ENCODE data around the gene PLEK. TPM values are rescaled to one million over a fixed set of nuclear protein-coding genes. Genes with fewer than 3 reads are reported as not detected.

The PLEK gene
- total RNA-seq, 4 donors from 2014 or later: 3.4 to 12.0 (median 7.9) TPM

DNA sequence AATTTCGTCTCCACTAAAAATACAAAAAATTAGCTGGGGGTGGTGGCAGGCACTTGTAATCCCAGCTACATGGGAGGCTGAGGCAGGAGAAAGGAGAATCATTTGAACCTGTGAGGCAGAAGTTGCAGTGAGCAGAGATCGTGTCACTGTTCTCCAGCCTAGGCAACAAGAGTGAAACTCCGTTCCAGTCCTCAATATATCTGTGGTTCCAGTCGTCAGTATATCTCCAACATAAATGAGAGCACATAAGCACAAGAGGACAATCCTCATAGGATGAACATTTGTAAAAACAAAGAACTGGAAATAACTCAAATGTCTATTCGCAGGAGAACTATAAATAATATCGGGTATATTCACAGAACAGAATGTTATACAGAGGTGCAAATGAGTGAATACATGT, 13.1 kb upstream of the PLEK start:
- TF ChIP-seq POLR2A (IDR thresholded peaks at IDR 0.05) (no peak), CTCF (IDR thresholded peaks at IDR 0.05) (no peak)
- WGBS, 2 donors: 86 to 90% methylated on average over 6 of the region's 6 CpGs
- DNase-seq: no peak
- Histone ChIP-seq H3K4me3 (replicated peaks in 1 of 3) (no peak overlapping the region), H3K27ac (no peak overlapping the region), H3K36me3 (no peaks in the 10 kb centered on the region), H3K27me3 (no peaks in the 10 kb centered on the region), H3K4me1 (no peaks in the 10 kb centered on the region), H3K9me3 (no peaks in the 10 kb centered on the region)
- intact Hi-C loops (cut with DNase I): no loop called here

DNA sequence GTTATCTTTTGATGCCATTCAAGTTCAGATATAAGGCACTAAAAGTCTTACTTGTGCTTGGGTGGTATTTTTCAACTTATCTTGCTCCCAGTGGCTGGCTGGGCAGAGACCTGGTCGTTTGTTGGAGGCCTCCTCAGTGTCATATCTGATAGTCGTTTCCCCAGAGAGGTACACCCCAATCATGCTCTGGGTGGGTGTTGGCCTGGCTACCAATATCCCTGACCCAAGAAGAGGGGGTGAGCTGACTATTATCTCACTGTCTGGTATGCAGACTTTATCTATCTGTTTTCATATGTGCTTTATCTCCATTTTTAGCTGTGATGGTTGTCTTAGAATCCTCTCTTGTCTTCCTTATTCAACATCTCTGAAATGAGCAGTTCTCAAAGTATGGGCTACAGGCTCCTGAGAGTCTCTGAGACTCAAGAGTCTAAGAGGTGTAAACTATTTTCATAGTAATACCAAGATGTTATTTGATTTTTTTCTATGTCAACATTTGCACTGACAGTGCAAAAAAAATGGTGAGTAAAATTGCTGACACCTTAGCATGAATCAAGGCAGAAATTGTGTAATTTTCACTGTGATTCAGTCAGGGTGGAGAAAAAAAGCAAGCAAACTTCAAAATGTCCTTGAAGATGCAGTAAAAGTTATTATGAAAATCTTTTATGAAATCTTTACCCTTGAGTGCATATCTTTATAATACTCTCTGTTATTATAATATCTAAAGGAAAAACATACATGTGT, 12.3 kb upstream of the PLEK start:
- H3K4me3 ChIP-seq (replicated peaks in 1 of 3): no peak overlapping the region
- H3K27ac ChIP-seq: no peak overlapping the region
- intact Hi-C loops (cut with DNase I): no loop called here
- H3K9me3 ChIP-seq: no peaks in the 10 kb centered on the region
- H3K36me3 ChIP-seq: no peaks in the 10 kb centered on the region
- WGBS, 2 donors: 53 to 57% methylated on average over 2 of the region's 2 CpGs
- no peaks in the 10 kb centered on the region for H3K27me3 ChIP-seq
- TF ChIP-seq POLR2A (IDR thresholded peaks at IDR 0.05) (no peak), CTCF (IDR thresholded peaks at IDR 0.05) (no peak)
- no peaks in the 10 kb centered on the region for H3K4me1 ChIP-seq
- DNase-seq: no peak

GRCh38 chr2:68356599-68357239, 8.4 kb upstream of the PLEK start:
- no peaks in the 10 kb centered on the region for H3K9me3 ChIP-seq
- H3K27me3 ChIP-seq: no peaks in the 10 kb centered on the region
- no peaks in the 10 kb centered on the region for H3K36me3 ChIP-seq
- H3K27ac ChIP-seq: no peak overlapping the region
- 94 to 99% methylated on average over 3 to 4 of the region's 4 CpGs for WGBS, 2 donors
- no peak overlapping the region for H3K4me3 ChIP-seq (replicated peaks in 1 of 3)
- intact Hi-C loops (cut with DNase I): no loop called here
- no peaks in the 10 kb centered on the region for H3K4me1 ChIP-seq
- no peak for DNase-seq
- TF ChIP-seq CTCF (IDR thresholded peaks at IDR 0.05): no peak
- no peak for TF ChIP-seq POLR2A (IDR thresholded peaks at IDR 0.05)

DNA sequence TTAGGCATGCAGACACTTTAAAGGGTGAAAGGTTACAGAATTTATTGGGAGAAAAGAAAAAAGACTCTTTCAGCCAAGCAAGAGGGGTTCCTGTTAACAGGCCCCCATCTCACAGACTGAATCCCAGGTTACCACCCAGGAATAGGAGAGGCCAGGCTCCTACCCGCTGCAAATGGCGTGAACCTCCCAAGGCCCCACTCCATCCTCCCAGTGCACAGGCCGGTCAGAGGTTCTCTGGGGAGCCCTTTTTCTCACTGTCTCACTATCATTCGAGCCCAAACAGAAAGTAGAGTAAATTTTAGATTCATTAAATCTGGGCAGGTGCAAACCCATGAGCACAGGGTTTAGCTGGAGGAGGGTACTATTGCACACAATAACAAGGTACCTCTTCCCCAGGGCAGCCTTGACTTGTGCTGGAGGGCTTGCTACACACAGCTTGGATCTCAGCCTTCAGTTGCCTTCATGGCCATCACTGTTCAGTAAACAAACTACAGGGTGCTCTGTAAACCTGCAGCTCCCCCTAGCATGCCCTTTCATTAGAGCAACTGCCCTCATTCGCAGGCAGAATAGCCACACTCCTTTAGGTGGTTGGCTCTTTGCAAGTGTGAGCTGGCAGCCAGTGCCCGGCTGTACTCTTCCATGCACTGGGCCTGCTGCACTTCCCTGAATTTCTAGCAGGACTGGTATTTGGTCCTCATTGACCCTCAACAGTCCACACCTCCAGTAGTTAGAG, 7.3 kb upstream of the PLEK start:
- no peaks in the 10 kb centered on the region for H3K36me3 ChIP-seq
- DNase-seq: no peak
- H3K4me1 ChIP-seq: no peaks in the 10 kb centered on the region
- WGBS, 2 donors: 70 to 73% methylated on average over 6 of the region's 6 CpGs
- no peaks in the 10 kb centered on the region for H3K27me3 ChIP-seq
- no peaks in the 10 kb centered on the region for H3K9me3 ChIP-seq
- intact Hi-C loops (cut with DNase I): no loop called here
- H3K4me3 ChIP-seq (replicated peaks in 1 of 3): no peak overlapping the region
- no peak for TF ChIP-seq POLR2A (IDR thresholded peaks at IDR 0.05)
- peak in 1 of 6 experiments; percentile 10 for TF ChIP-seq CTCF (IDR thresholded peaks at IDR 0.05)
- no peak overlapping the region for H3K27ac ChIP-seq

DNA sequence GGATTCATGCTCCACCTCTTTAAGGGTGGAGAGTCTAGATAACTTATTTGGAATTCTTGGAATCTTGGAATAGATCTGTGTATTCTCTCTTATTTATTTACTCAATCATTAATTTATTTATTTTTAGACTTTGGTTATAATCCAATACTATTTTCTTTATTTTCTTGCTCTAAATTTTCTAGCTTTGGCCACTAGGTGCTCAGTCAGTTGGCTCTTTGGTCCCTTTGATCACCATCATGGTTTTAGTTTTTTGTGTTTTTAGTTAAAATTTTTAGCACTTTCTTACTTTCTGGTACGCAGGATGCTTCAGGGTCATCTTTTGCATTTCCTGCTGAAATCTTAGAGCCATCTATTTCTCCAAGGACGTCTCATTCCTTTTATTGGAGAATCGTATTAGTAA, 5.2 kb upstream of the PLEK start:
- no peaks in the 10 kb centered on the region for H3K27me3 ChIP-seq
- WGBS, 2 donors: 86 to 89% methylated on average over 3 of the region's 3 CpGs
- H3K9me3 ChIP-seq: no peaks in the 10 kb centered on the region
- H3K4me3 ChIP-seq (replicated peaks in 1 of 3): no peak overlapping the region
- intact Hi-C loops (cut with DNase I): no loop called here
- DNase-seq: no peak
- TF ChIP-seq POLR2A (IDR thresholded peaks at IDR 0.05) (no peak), CTCF (IDR thresholded peaks at IDR 0.05) (no peak)
- H3K27ac ChIP-seq: no peak overlapping the region
- H3K36me3 ChIP-seq: no peaks in the 10 kb centered on the region
- no peaks in the 10 kb centered on the region for H3K4me1 ChIP-seq
